SK-N-SH treated with all-trans-retinoic acid at 6 μM for 48 hours (cell line): ENCODE results near the gene CYP46A1.

Experiments used
- ATAC-seq: fragments of 200-7000 bp; cut with Tn5 transposase; 3 replicates; pipeline ENCODE4 v1.9.1; 2020; ENCODE audit warnings: mild to moderate bottlenecking, moderate library complexity
- ARNTL ChIP-seq: fragments of 450-650 bp; formaldehyde crosslinking; IDR thresholded peaks from 2 replicates; pipeline ENCODE4 v1.5.0; 2020; ENCODE audit warnings: low read depth, mild to moderate bottlenecking, moderate library complexity, borderline replicate concordance
- CSRNP3 ChIP-seq: fragments of 250-450 bp; sonication (Bioruptor Pico); IDR thresholded peaks from 2 replicates; pipeline ENCODE4 v1.5.1; 2021; ENCODE audit warnings: mild to moderate bottlenecking, moderate library complexity
- ESRRG ChIP-seq: fragments of 250-450 bp; sonication (Bioruptor Pico); IDR thresholded peaks from 2 replicates; pipeline ENCODE4 v1.6.1; 2021; ENCODE audit warnings: mild to moderate bottlenecking
- GLIS3 ChIP-seq: fragments of 250-450 bp; sonication (Bioruptor Pico); IDR thresholded peaks from 2 replicates; pipeline ENCODE4 v1.5.0; 2020; ENCODE audit warnings: mild to moderate bottlenecking, moderate library complexity
- POU6F1 ChIP-seq: fragments of 250-450 bp; sonication (Bioruptor Pico); IDR thresholded peaks from 2 replicates; pipeline ENCODE4 v1.8.0; 2021; ENCODE audit warnings: low read depth, mild to moderate bottlenecking, moderate library complexity, borderline replicate concordance
- RARB ChIP-seq: fragments of 250-450 bp; sonication (Bioruptor Pico); IDR thresholded peaks from 2 replicates; pipeline ENCODE4 v1.8.0; 2021; ENCODE audit warnings: mild to moderate bottlenecking, moderate library complexity
- SNAI2 ChIP-seq: fragments of 250-450 bp; sonication (Bioruptor Pico); IDR thresholded peaks from 2 replicates; pipeline ENCODE4 v1.5.0; 2020; ENCODE audit warnings: mild to moderate bottlenecking, moderate library complexity
- TCF4 ChIP-seq: fragments of 250-450 bp; sonication (Bioruptor Pico); IDR thresholded peaks from 2 replicates; pipeline ENCODE4 v1.8.0; 2021; ENCODE audit warnings: mild to moderate bottlenecking, moderate library complexity, borderline replicate concordance
- TOX ChIP-seq: fragments of 250-450 bp; sonication (Bioruptor Pico); IDR thresholded peaks from 2 replicates; pipeline ENCODE4 v1.8.0; 2021; ENCODE audit warnings: mild to moderate bottlenecking, moderate library complexity, borderline replicate concordance
- ZC3H10 ChIP-seq: fragments of 250-450 bp; sonication (Bioruptor Pico); IDR thresholded peaks from 2 replicates; pipeline ENCODE4 v1.5.1; 2021; ENCODE audit warnings: mild to moderate bottlenecking, moderate library complexity
- ZFP3 ChIP-seq: fragments of 250-450 bp; sonication (Bioruptor Pico); IDR thresholded peaks from 2 replicates; pipeline ENCODE4 v1.5.0; 2020; ENCODE audit warnings: mild to moderate bottlenecking, moderate library complexity
- ZFP30 ChIP-seq: fragments of 450-650 bp; formaldehyde crosslinking; IDR thresholded peaks from 2 replicates; pipeline ENCODE4 v1.5.0; 2022; ENCODE audit warnings: mild to moderate bottlenecking, moderate library complexity
- ZNF70 ChIP-seq: fragments of 450-650 bp; formaldehyde crosslinking; IDR thresholded peaks from 2 replicates; pipeline ENCODE4 v1.5.0; 2020; ENCODE audit warnings: mild to moderate bottlenecking, moderate library complexity
- ZNF8 ChIP-seq: fragments of 450-650 bp; formaldehyde crosslinking; IDR thresholded peaks from 2 replicates; pipeline ENCODE4 v1.5.0; 2020; ENCODE audit warnings: mild to moderate bottlenecking, moderate library complexity
- TF ChIP-seq, protein P1 (sequence below): fragments of 250-450 bp; sonication (Bioruptor Pico); IDR thresholded peaks from 2 replicates; pipeline ENCODE4 v1.5.1; 2020; ENCODE audit warnings: low read depth, mild to moderate bottlenecking, moderate library complexity
- TF ChIP-seq, protein P2 (sequence below): fragments of 250-450 bp; sonication (Bioruptor Pico); IDR thresholded peaks from 2 replicates; pipeline ENCODE4 v1.8.0; 2020; ENCODE audit warnings: mild to moderate bottlenecking, moderate library complexity, borderline replicate concordance
- TF ChIP-seq, protein P3 (sequence below): fragments of 250-450 bp; sonication (Bioruptor Pico); IDR thresholded peaks from 2 replicates; pipeline ENCODE4 v1.5.0; 2020; ENCODE audit warnings: mild to moderate bottlenecking, moderate library complexity

Gene CYP46A1

GRCh38 chr14:99729991-99730875, 46.1 kb downstream of the CYP46A1 start:
- TF ChIP-seq CSRNP3 (no peak), TOX (CRISPR knock-in tag) (no peak), ZFP3 (CRISPR knock-in tag) (no peak), GLIS3 (CRISPR knock-in tag) (no peak), ZC3H10 (CRISPR knock-in tag) (no peak), ARNTL (no peak)
- TF ChIP-seq, protein P1, sequence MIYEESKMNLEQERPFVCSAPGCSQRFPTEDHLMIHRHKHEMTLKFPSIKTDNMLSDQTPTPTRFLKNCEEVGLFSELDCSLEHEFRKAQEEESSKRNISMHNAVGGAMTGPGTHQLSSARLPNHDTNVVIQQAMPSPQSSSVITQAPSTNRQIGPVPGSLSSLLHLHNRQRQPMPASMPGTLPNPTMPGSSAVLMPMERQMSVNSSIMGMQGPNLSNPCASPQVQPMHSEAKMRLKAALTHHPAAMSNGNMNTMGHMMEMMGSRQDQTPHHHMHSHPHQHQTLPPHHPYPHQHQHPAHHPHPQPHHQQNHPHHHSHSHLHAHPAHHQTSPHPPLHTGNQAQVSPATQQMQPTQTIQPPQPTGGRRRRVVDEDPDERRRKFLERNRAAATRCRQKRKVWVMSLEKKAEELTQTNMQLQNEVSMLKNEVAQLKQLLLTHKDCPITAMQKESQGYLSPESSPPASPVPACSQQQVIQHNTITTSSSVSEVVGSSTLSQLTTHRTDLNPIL (CRISPR knock-in tag), result no peak
- TF ChIP-seq, protein P2, sequence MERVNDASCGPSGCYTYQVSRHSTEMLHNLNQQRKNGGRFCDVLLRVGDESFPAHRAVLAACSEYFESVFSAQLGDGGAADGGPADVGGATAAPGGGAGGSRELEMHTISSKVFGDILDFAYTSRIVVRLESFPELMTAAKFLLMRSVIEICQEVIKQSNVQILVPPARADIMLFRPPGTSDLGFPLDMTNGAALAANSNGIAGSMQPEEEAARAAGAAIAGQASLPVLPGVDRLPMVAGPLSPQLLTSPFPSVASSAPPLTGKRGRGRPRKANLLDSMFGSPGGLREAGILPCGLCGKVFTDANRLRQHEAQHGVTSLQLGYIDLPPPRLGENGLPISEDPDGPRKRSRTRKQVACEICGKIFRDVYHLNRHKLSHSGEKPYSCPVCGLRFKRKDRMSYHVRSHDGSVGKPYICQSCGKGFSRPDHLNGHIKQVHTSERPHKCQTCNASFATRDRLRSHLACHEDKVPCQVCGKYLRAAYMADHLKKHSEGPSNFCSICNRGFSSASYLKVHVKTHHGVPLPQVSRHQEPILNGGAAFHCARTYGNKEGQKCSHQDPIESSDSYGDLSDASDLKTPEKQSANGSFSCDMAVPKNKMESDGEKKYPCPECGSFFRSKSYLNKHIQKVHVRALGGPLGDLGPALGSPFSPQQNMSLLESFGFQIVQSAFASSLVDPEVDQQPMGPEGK (CRISPR knock-in tag), result no peak
- ATAC-seq, result peak; percentile 87

DNA sequence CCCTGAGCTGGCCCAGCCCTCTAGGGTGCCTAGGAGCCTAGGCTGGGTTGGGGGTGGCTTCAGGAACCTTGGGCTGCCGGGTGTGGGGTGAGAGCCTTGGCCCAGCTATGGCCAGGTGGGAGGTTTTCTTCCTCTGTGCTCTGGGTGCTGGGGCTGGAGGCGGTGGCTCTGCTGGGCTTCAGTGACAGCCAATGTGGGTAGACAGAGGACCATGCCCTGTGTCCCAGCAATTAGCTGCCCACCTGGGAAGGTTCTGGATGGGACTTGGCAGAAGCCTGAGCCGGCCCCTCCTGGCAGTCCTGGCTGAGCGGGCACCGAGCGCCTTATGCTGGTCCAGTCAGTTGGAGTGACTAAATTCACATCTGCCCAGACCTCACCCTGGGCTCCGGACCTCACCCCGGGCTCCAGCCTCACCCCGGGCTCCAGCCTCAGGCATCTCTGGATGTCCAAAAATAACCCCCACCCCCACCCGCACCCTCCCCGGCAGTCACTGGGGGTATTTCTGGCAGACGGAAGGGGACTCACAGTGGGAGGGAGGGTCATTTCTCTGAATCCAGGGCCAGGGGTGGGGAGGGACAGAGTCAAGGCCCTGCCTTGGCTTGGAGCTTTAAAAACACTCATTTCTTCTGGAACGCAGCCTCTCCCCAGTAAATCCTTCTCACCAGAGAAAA, 46.9 kb downstream of the CYP46A1 start:
- TF ChIP-seq ZNF8 (CRISPR knock-in tag) (no peak), TOX (CRISPR knock-in tag) (no peak), ZNF70 (CRISPR knock-in tag) (no peak), POU6F1 (CRISPR knock-in tag) (no peak), RARB (CRISPR knock-in tag) (no peak)
- TF ChIP-seq, protein P3, sequence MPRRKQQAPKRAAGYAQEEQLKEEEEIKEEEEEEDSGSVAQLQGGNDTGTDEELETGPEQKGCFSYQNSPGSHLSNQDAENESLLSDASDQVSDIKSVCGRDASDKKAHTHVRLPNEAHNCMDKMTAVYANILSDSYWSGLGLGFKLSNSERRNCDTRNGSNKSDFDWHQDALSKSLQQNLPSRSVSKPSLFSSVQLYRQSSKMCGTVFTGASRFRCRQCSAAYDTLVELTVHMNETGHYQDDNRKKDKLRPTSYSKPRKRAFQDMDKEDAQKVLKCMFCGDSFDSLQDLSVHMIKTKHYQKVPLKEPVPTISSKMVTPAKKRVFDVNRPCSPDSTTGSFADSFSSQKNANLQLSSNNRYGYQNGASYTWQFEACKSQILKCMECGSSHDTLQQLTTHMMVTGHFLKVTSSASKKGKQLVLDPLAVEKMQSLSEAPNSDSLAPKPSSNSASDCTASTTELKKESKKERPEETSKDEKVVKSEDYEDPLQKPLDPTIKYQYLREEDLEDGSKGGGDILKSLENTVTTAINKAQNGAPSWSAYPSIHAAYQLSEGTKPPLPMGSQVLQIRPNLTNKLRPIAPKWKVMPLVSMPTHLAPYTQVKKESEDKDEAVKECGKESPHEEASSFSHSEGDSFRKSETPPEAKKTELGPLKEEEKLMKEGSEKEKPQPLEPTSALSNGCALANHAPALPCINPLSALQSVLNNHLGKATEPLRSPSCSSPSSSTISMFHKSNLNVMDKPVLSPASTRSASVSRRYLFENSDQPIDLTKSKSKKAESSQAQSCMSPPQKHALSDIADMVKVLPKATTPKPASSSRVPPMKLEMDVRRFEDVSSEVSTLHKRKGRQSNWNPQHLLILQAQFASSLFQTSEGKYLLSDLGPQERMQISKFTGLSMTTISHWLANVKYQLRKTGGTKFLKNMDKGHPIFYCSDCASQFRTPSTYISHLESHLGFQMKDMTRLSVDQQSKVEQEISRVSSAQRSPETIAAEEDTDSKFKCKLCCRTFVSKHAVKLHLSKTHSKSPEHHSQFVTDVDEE (CRISPR knock-in tag), result no peak
- TF ChIP-seq, protein P2 (CRISPR knock-in tag), result no peak
- no peak for ATAC-seq

DNA sequence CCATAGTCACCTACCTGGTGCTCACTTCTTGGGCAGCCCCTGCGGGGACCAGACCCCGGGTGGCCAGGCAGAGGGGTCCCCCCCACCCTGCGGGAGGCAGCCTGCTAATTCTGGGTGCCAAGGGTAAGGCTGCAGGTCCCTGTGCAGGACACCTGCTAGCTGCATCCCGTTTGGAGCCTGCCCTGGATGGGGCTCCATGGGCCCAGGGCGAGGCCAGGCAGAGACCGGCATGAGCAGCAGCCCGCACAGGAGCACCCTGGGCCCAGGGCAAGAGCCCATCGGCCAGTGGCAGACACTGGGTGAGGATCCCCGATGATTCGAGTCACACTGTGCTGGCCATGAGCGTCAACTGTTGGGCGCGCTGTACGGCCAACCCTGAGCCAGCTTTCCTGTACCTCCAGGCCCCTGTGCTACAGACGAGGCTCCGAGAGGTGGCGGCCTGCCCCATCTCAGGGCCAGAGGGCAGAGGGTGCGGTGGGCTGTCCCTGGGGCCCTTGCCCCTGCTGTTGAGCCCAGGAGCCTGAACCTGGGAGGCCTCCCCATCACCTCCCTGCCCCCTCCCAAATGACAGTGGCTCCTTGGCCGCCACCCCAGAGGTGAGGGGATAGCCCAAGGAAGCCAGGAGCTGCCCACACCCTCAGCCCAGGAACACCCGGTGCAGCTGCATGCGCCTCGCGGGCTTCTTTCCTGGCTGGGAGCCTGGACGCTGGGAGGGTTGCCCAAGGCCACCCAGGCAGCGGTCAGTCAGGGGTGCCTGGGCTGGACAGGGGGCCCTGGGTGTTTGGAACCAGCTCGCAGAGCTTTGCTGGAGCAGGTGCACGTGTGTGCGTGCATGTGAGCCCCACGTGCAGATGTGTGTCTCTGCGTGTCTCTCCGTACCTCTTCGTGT, 47.7 kb downstream of the CYP46A1 start:
- ATAC-seq, result no peak
- TF ChIP-seq, protein P2 (CRISPR knock-in tag), result no peak
- TF ChIP-seq, protein P3 (CRISPR knock-in tag), result no peak
- TF ChIP-seq SNAI2 (CRISPR knock-in tag) (no peak), ZFP30 (CRISPR knock-in tag) (no peak), TCF4 (no peak), ESRRG (CRISPR knock-in tag) (no peak), ZNF8 (CRISPR knock-in tag) (no peak), TOX (CRISPR knock-in tag) (no peak)
